GM19023 (cell line): Measurements from ENCODE around the gene BDP1.
"Not testable (repeated sequence)": the region's sequence is repeated elsewhere in the genome, so short reads cannot be mapped to it uniquely, and the experiment has no call there.

ENCODE experiments used
- ATAC-seq: cut with Tn5 transposase; IDR thresholded peaks from one replicate; pipeline ENCODE4 v1.9.1; 2021; ENCODE audit warnings: mild to moderate bottlenecking, moderate library complexity; ENCODE audit not compliant: unreplicated experiment

BDP1 gene

GRCh38 chr5:71609916-71610315 is 154.5 kb downstream of the BDP1 start:
- ATAC-seq = not testable (repeated sequence)

DNA sequence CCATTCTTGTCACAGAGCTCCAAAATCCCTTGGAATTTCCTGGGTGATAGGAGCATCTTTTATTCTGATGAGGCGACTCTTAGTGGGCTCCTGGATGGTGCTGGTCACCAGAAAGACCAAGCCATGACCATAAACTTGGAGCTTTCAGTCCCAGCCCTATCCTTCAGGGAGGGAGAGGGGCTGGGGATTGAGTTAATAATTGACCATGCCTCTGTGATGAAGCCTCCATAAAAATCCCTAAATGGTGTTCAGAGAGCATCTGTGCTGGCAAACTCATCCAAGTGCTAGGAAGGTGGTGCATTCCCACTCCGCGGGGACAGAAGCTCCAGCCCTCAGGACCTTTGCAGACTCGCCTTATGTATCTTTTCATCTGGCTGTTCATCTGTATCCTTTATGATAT is 160.4 kb downstream of the BDP1 start:
- ATAC-seq = no peak
